Activated B cell treated with CpG ODN at 0.5 μM for 24 hours (primary cell): ENCODE data around the gene KIF5C. TPM values are rescaled to one million over a fixed set of nuclear protein-coding genes. Genes with fewer than 3 reads are reported as not detected.

ENCODE experiments used
- ATAC-seq: fragments of 200-7000 bp; cut with Tn5 transposase; one replicate; pipeline ENCODE4 v1.10.0; 2021; ENCODE audit warnings: low read depth, mild to moderate bottlenecking, moderate library complexity
- CTCF ChIA-PET: fragments of 350-600 bp; sonication (Branson Sonifier 250); formaldehyde crosslinking; loops from one replicate; lab custom pipeline; 2021; ENCODE audit warnings: antibody characterized with exemption; lab: Charles Lee
- POLR2A ChIA-PET: fragments of 350-600 bp; sonication (Branson Sonifier 250); formaldehyde crosslinking; loops from one replicate; lab custom pipeline; 2021; ENCODE audit warnings: antibody characterized with exemption; lab: Charles Lee
- DNase-seq: peaks from one replicate; pipeline ENCODE4 v3.0.0; 2022
- H3K27ac Mint-ChIP-seq: one replicate; pipeline ENCODE4 v1.8.0; 2020; ENCODE audit warnings: mixed read lengths
- H3K27me3 Mint-ChIP-seq: one replicate; pipeline ENCODE4 v1.8.0; 2021; ENCODE audit warnings: mixed read lengths
- H3K36me3 Mint-ChIP-seq: one replicate; pipeline ENCODE4 v1.8.0; 2021; ENCODE audit warnings: low read depth, mixed read lengths
- H3K4me1 Mint-ChIP-seq: one replicate; pipeline ENCODE4 v1.8.0; 2021; ENCODE audit warnings: mixed read lengths
- H3K4me3 Mint-ChIP-seq: one replicate; pipeline ENCODE4 v1.8.0; 2020; ENCODE audit warnings: mild to moderate bottlenecking, mixed read lengths
- H3K9me3 Mint-ChIP-seq: one replicate; pipeline ENCODE4 v1.8.0; 2020; ENCODE audit warnings: mixed read lengths
- CTCF ChIP-seq: fragments of 200-600 bp; IDR thresholded peaks from one replicate; pipeline ENCODE4 v1.8.0; 2022; ENCODE audit warnings: antibody characterized with exemption, mild to moderate bottlenecking
- intact Hi-C: fragments of 100-400 bp; cut with micrococcal nuclease; formaldehyde crosslinking; loops from one replicate; pipeline ENCODE4 v1.15.1; 2024
- total RNA-seq: library from RNA; stranded (reverse); gene quantifications from 2 replicates; pipeline ENCODE4 v1.2.3, GENCODE V29; 2022

The KIF5C gene
- total RNA-seq, 1 donor from 2014 or later = 2.6 TPM

- CTCF ChIA-PET = no interaction called here
- POLR2A ChIA-PET = no interaction called here
- Mint-ChIP-seq H3K4me3 (no peak overlapping the region), H3K36me3 (peaks cover 10% of the 10 kb centered on the region), H3K27me3 (peaks cover 2% of the 10 kb centered on the region), H3K4me1 (no peaks in the 10 kb centered on the region), H3K27ac (no peak overlapping the region), H3K9me3 (peaks cover 16% of the 10 kb centered on the region)
- no peak for TF ChIP-seq CTCF
- intact Hi-C loops = no loop called here
- no peak for ATAC-seq
- no peak for DNase-seq
These were observed 174.1 kb downstream of the KIF5C start for GRCh38 chr2:149049142-149049541.

DNA sequence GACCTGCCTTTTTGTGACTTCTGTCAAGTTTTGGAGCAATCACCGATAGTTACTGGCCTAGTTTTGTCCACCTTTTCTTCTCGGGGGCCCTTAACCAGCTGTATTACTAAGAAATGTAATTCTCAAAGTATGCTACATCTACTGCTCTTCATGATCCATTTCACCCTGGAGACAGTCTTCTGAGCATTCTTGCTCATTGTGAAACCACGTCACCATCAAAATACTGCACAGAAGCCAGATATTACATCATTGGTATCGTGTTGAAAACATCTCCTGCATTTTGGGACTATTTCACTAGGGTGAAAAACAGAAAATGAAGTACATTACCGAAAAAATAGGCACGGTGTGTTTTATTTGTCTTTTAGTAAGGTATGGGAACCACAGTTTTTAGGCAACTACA is 175.2 kb downstream of the KIF5C start:
- Mint-ChIP-seq H3K36me3 (peaks cover 10% of the 10 kb centered on the region), H3K9me3 (peaks cover 9% of the 10 kb centered on the region), H3K4me3 (no peak overlapping the region), H3K27ac (no peak overlapping the region), H3K4me1 (no peaks in the 10 kb centered on the region), H3K27me3 (peaks cover 3% of the 10 kb centered on the region)
- CTCF ChIA-PET = no interaction called here
- no peak for TF ChIP-seq CTCF
- DNase-seq (no peak), ATAC-seq (no peak)
- POLR2A ChIA-PET = no interaction called here
- intact Hi-C loops = no loop called here

DNA sequence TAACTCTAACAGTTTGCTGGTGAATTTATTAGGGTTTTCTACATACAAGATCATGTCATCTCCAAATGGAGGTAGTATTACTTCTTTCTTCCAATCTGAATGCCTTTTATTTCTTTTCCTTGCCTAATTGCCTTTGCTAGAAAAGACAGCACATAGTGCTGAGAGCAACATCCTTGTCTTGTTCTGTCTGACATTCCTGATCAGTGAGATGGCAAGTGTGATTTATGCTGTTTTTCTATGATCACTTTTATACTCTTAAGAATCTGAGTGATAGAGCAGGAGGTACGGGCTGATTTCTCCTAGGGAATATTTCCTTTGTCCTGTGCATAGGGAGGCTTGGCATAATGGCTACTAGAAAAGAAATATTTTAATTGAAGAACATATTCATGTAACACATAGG is 180.7 kb downstream of the KIF5C start:
- TF ChIP-seq CTCF = no peak
- DNase-seq (no peak), ATAC-seq (no peak)
- CTCF ChIA-PET = no interaction called here
- Mint-ChIP-seq H3K27me3 (peaks cover 3% of the 10 kb centered on the region), H3K4me1 (no peaks in the 10 kb centered on the region), H3K4me3 (no peak overlapping the region), H3K36me3 (no peaks in the 10 kb centered on the region), H3K27ac (no peak overlapping the region), H3K9me3 (no peaks in the 10 kb centered on the region)
- POLR2A ChIA-PET = no interaction called here
- intact Hi-C loops = no loop called here

GRCh38 chr2:149056541-149057255 is 181.7 kb downstream of the KIF5C start:
- H3K27me3 Mint-ChIP-seq = peaks cover 3% of the 10 kb centered on the region
- TF ChIP-seq CTCF = no peak
- H3K27ac Mint-ChIP-seq = no peak overlapping the region
- ATAC-seq = no peak
- no peak overlapping the region for H3K4me3 Mint-ChIP-seq
- intact Hi-C loops = no loop called here
- CTCF ChIA-PET = no interaction called here
- H3K9me3 Mint-ChIP-seq = no peaks in the 10 kb centered on the region
- H3K36me3 Mint-ChIP-seq = no peaks in the 10 kb centered on the region
- POLR2A ChIA-PET = no interaction called here
- no peak for DNase-seq
- H3K4me1 Mint-ChIP-seq = no peaks in the 10 kb centered on the region

- Mint-ChIP-seq H3K4me3 (no peak overlapping the region), H3K36me3 (no peaks in the 10 kb centered on the region), H3K27me3 (peaks cover 3% of the 10 kb centered on the region), H3K27ac (no peak overlapping the region), H3K9me3 (no peaks in the 10 kb centered on the region), H3K4me1 (no peaks in the 10 kb centered on the region)
- intact Hi-C loops = no loop called here
- TF ChIP-seq CTCF = no peak
- DNase-seq = no peak
- ChIA-PET CTCF (no interaction called here), POLR2A (no interaction called here)
- no peak for ATAC-seq
These were observed 182.4 kb downstream of the KIF5C start for GRCh38 chr2:149057401-149057800.
